GM13977 (cell line): ENCODE data around the gene SLC1A7.

ENCODE experiments used
- DNase-seq: peaks from one replicate; pipeline ENCODE4 v3.0.0; 2012; ENCODE audit warnings: low spot score
- CTCF ChIP-seq: IDR thresholded peaks from 2 replicates; pipeline ENCODE4 v1.5.1; 2012; ENCODE audit warnings: mild to moderate bottlenecking, control low read depth; ENCODE audit not compliant: insufficient read depth; ENCODE audit errors: extremely low read depth, missing control alignments
- in situ Hi-C: fragments of 300-500 bp; cut with MboI; formaldehyde crosslinking; loops from one replicate; pipeline ENCODE4 v1.12.0; 2022; ENCODE audit warnings: low sequenced_read_pairs, low pct_unique_long_range_greater_than_20kb, mixed read lengths, inconsistent platforms; ENCODE audit not compliant: unreplicated experiment

Gene SLC1A7

GRCh38 chr1:53110370-53111072, 31.9 kb downstream of the SLC1A7 start:
- no peak for TF ChIP-seq CTCF
- in situ Hi-C loops: no loop called here
- no peak for DNase-seq

GRCh38 chr1:53108646-53109580, 33.5 kb downstream of the SLC1A7 start:
- in situ Hi-C loops: no loop called here
- TF ChIP-seq CTCF: no peak
- no peak for DNase-seq

GRCh38 chr1:53107570-53108322, 34.7 kb downstream of the SLC1A7 start:
- in situ Hi-C loops: no loop called here
- TF ChIP-seq CTCF: no peak
- DNase-seq: no peak

GRCh38 chr1:53107090-53107489, 35.3 kb downstream of the SLC1A7 start:
- DNase-seq: no peak
- in situ Hi-C loops: no loop called here
- no peak for TF ChIP-seq CTCF

- DNase-seq: no peak
- TF ChIP-seq CTCF: no peak
- in situ Hi-C loops: no loop called here
These were observed 38.0 kb downstream of the SLC1A7 start for GRCh38 chr1:53104289-53104913.

GRCh38 chr1:53094533-53094919, 47.9 kb downstream of the SLC1A7 start:
- TF ChIP-seq CTCF: no peak
- DNase-seq: no peak
- in situ Hi-C loops: no loop called here
